SU-DHL-6 (cell line): Measurements from ENCODE around the gene EIF4A2.

Experiments used
- EZH2phosphoT487 ChIP-seq: fragments of 200-600 bp; sonication (generic), shearing (Covaris generic); conservative IDR thresholded peaks from 2 replicates; pipeline ENCODE4 v1.6.1; 2018; ENCODE audit warnings: mild to moderate bottlenecking, antibody characterized with exemption, low read length, moderate library complexity, mixed read lengths
- TF ChIP-seq, protein P1 (sequence below): fragments of 200-600 bp; sonication (generic); IDR thresholded peaks from one replicate; pipeline ENCODE4 v1.5.1; 2017; ENCODE audit warnings: antibody characterized with exemption, mild to moderate bottlenecking, low read length, moderate library complexity; ENCODE audit not compliant: insufficient read depth, poor library complexity, severe bottlenecking

DNA sequence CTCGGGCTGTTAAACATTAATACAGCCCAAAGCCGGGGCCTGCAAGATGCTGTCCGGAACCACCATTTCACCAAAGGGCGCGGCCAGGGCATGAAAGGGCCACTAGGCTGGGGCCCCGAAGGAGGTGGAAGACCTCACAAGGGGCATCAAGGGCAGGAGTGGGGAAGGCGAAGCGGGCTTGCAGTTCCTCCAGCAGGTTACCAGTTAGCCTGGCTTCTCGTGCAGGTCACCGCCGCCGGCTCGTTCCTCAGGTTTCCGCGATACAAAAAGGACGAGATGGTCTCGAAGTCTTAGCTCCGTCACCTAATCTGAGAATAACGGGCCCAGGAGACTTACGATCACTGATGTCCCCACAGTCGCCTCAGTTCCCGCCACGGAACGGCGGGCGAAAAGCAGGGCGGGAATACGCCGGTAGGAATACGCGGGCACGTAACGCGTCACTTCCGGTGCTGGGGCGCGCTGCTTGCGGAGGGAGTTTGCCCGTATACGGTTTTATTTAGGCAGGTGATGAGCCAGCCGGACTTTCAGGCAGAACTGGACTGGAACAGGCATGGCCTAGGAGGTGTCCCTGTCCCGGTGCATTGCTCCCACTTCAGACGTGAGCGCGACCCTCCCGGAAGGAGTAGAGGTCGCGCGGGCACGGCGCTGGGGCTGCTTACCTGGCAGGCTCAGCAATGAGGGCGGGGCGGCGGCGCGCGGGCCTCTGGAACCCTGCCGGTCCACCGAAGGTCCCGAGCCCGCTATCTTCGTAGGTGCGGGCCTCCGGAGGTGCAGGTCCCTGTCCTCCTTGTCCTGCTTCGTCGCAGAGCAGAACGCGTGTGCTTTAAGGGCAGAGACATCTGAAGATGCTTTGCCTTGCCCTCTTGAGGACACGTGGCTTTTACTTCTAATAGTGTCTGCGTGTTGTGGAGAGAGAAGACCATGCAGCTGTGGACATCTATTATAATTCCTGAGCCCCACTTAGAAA, 23.0 kb downstream of the EIF4A2 start, which contains the start of gene RFC4:
- TF ChIP-seq, protein P1, sequence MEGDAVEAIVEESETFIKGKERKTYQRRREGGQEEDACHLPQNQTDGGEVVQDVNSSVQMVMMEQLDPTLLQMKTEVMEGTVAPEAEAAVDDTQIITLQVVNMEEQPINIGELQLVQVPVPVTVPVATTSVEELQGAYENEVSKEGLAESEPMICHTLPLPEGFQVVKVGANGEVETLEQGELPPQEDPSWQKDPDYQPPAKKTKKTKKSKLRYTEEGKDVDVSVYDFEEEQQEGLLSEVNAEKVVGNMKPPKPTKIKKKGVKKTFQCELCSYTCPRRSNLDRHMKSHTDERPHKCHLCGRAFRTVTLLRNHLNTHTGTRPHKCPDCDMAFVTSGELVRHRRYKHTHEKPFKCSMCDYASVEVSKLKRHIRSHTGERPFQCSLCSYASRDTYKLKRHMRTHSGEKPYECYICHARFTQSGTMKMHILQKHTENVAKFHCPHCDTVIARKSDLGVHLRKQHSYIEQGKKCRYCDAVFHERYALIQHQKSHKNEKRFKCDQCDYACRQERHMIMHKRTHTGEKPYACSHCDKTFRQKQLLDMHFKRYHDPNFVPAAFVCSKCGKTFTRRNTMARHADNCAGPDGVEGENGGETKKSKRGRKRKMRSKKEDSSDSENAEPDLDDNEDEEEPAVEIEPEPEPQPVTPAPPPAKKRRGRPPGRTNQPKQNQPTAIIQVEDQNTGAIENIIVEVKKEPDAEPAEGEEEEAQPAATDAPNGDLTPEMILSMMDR, result no peak
- TF ChIP-seq EZH2phosphoT487, result no peak
